ENCODE results near the gene THEMIS. TPM values are rescaled to one million over a fixed set of nuclear protein-coding genes. Genes with fewer than 3 reads are reported as not detected.

The THEMIS gene
- 1 to 10 TPM in 1 of 4 donors, not detected in 3; 1.6 TPM for total RNA-seq

DNA sequence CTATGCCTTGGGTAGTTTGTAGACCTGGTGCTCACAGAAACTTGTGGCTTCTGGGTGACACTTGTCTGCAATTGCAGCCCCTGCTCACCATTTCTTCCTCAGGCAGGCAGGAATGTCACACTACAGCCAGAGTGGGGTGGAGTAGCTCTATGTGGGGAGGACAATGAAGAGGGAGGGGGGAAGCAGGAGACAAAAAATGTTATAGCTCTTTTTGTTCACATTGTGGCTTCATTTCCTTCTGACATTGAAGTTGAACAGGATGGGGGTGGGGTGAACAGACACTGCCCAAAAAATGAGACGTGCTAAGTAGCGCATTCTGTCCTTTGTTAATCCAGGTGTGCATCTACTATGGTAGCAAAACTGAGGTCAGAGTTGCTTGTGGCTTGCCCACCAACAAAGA is at the start of gene THEMIS:
THEMIS (minus strand) TSS at position 124 of the 400 bp plus-strand sequence. CDS start 126 bp downstream, outside the sequence.
- no peaks in the 10 kb centered on the region for H3K4me1 ChIP-seq
- no peaks in the 10 kb centered on the region for H3K9me3 ChIP-seq
- no peaks in the 10 kb centered on the region for H3K36me3 ChIP-seq
- no peak within 1 kb of the TSS for H3K4me3 ChIP-seq
- WGBS: 71% methylated on average over 2 of the region's 2 CpGs
- DNase-seq (ENCODE audit: low spot score in 2 of 2): no peak
- no peaks in the 10 kb centered on the region for H3K27me3 ChIP-seq
- H3K27ac ChIP-seq: no peak within 1 kb of the TSS
- no peak for TF ChIP-seq POLR2A (IDR thresholded peaks at IDR 0.05)
- no peak for TF ChIP-seq POLR2AphosphoS5 (IDR thresholded peaks at IDR 0.05)
- TF ChIP-seq, protein P1, sequence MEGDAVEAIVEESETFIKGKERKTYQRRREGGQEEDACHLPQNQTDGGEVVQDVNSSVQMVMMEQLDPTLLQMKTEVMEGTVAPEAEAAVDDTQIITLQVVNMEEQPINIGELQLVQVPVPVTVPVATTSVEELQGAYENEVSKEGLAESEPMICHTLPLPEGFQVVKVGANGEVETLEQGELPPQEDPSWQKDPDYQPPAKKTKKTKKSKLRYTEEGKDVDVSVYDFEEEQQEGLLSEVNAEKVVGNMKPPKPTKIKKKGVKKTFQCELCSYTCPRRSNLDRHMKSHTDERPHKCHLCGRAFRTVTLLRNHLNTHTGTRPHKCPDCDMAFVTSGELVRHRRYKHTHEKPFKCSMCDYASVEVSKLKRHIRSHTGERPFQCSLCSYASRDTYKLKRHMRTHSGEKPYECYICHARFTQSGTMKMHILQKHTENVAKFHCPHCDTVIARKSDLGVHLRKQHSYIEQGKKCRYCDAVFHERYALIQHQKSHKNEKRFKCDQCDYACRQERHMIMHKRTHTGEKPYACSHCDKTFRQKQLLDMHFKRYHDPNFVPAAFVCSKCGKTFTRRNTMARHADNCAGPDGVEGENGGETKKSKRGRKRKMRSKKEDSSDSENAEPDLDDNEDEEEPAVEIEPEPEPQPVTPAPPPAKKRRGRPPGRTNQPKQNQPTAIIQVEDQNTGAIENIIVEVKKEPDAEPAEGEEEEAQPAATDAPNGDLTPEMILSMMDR (IDR thresholded peaks at IDR 0.05): no peak
- TF ChIP-seq EP300 (IDR thresholded peaks at IDR 0.05): no peak

GRCh38 chr6:127949251-127949650 is 48.4 kb upstream of the THEMIS start:
- no peaks in the 10 kb centered on the region for H3K9me3 ChIP-seq
- H3K27me3 ChIP-seq: no peaks in the 10 kb centered on the region
- no peak for DNase-seq (ENCODE audit: low spot score in 2 of 2)
- no peaks in the 10 kb centered on the region for H3K4me1 ChIP-seq
- no peak overlapping the region for H3K4me3 ChIP-seq
- no peak overlapping the region for H3K27ac ChIP-seq
- no peaks in the 10 kb centered on the region for H3K36me3 ChIP-seq
- WGBS: 91% methylated on average over 3 of the region's 3 CpGs
- TF ChIP-seq POLR2A (IDR thresholded peaks at IDR 0.05) (no peak), EP300 (IDR thresholded peaks at IDR 0.05) (no peak), POLR2AphosphoS5 (IDR thresholded peaks at IDR 0.05) (no peak)
- TF ChIP-seq, protein P1 (IDR thresholded peaks at IDR 0.05): no peak

GRCh38 chr6:127946388-127946787 is 45.5 kb upstream of the THEMIS start:
- H3K36me3 ChIP-seq: no peaks in the 10 kb centered on the region
- DNase-seq (ENCODE audit: low spot score in 2 of 2): no peak
- H3K9me3 ChIP-seq: no peaks in the 10 kb centered on the region
- H3K27ac ChIP-seq: no peak overlapping the region
- H3K27me3 ChIP-seq: no peaks in the 10 kb centered on the region
- H3K4me1 ChIP-seq: no peaks in the 10 kb centered on the region
- no peak for TF ChIP-seq EP300 (IDR thresholded peaks at IDR 0.05)
- TF ChIP-seq, protein P1 (IDR thresholded peaks at IDR 0.05): no peak
- no peak for TF ChIP-seq POLR2AphosphoS5 (IDR thresholded peaks at IDR 0.05)
- no peak for TF ChIP-seq POLR2A (IDR thresholded peaks at IDR 0.05)
- no peak overlapping the region for H3K4me3 ChIP-seq
- WGBS: 98% methylated on average over 2 of the region's 2 CpGs

- Histone ChIP-seq H3K4me3 (no peak overlapping the region), H3K36me3 (no peaks in the 10 kb centered on the region), H3K9me3 (no peaks in the 10 kb centered on the region), H3K4me1 (no peaks in the 10 kb centered on the region), H3K27ac (no peak overlapping the region), H3K27me3 (no peaks in the 10 kb centered on the region)
- 93% methylated on average over 3 of the region's 3 CpGs for WGBS
- TF ChIP-seq POLR2A (IDR thresholded peaks at IDR 0.05) (no peak), EP300 (IDR thresholded peaks at IDR 0.05) (no peak)
- TF ChIP-seq, protein P1 (IDR thresholded peaks at IDR 0.05): no peak
- DNase-seq (ENCODE audit: low spot score in 2 of 2): no peak
Observed at GRCh38 chr6:127945434-127946097, 44.7 kb upstream of the THEMIS start.

DNA sequence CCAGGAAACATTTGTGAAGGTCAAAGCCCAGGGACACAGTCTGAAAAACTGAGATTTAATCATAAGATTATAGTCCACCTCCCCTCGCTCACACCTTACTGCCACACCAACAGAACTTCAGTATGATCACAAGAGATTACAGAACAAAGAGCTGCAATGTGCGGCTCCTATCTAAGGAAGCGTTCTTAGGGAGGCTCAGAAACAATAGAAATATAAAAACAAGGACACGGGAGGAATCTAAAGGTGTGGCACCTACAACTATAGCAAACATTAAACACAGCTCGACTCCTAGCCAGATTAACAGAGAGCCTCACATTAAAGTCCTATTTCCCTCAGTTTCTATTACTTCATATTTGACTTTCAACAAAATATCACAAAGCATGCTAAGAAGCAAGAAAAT is 40.4 kb upstream of the THEMIS start:
- Histone ChIP-seq H3K4me1 (peaks cover 9% of the 10 kb centered on the region), H3K27me3 (no peaks in the 10 kb centered on the region), H3K36me3 (no peaks in the 10 kb centered on the region), H3K9me3 (no peaks in the 10 kb centered on the region), H3K4me3 (no peak overlapping the region), H3K27ac (no peak overlapping the region)
- 89% methylated on average over 5 of the region's 5 CpGs for WGBS
- no peak for DNase-seq (ENCODE audit: low spot score in 2 of 2)
- TF ChIP-seq, protein P1 (IDR thresholded peaks at IDR 0.05): no peak
- no peak for TF ChIP-seq POLR2AphosphoS5 (IDR thresholded peaks at IDR 0.05)
- TF ChIP-seq POLR2A (IDR thresholded peaks at IDR 0.05): no peak
- no peak for TF ChIP-seq EP300 (IDR thresholded peaks at IDR 0.05)

All from suprapubic skin (tissue), 4 donors.